BJ (cell line): ENCODE results near the gene ARHGDIA. TPM values are rescaled to one million over a fixed set of nuclear protein-coding genes. Genes with fewer than 3 reads are reported as not detected.

Source experiments
- CTCF ChIA-PET: fragments of 350-600 bp; formaldehyde crosslinking; extraction: SDS; loops from one replicate; lab custom pipeline; 2021; ENCODE audit warnings: antibody characterized with exemption, inconsistent platforms; lab: Yijun Ruan, JAX
- POLR2A ChIA-PET: fragments of 300-600 bp; sonication (Branson Sonifier 250); formaldehyde crosslinking; extraction: SDS; loops from one replicate; lab custom pipeline; 2021; ENCODE audit warnings: antibody characterized with exemption; lab: Charles Lee
- DNase-seq: peaks from one replicate; pipeline ENCODE4 v3.0.0-alpha.2; 2011; ENCODE audit warnings: low read depth
- H3K27me3 ChIP-seq: 2 replicates; pipeline ENCODE4 v1.6.0; 2011; ENCODE audit warnings: low read length; ENCODE audit not compliant: control insufficient read depth, insufficient read depth
- H3K36me3 ChIP-seq: 2 replicates; pipeline ENCODE4 v1.5.1; 2011; ENCODE audit warnings: low read length; ENCODE audit not compliant: control insufficient read depth, insufficient read depth
- H3K4me3 ChIP-seq: 2 replicates; pipeline ENCODE4 v1.5.1; 2011; ENCODE audit warnings: low read depth, mild to moderate bottlenecking, control low read depth, low read length
- polyA plus RNA-seq: library from polyadenylated mRNA; depleted of rRNA; stranded (reverse); fragments of >200 nt; gene quantifications from 2 replicates; pipeline ENCODE4 v1.2.3, GENCODE V29; 2011
- TF ChIP-seq, protein P1 (sequence below): IDR thresholded peaks from 2 replicates; pipeline ENCODE4 v1.5.1; 2011; ENCODE audit warnings: low read depth, mild to moderate bottlenecking, control low read depth, inconsistent platforms, low read length, moderate library complexity; ENCODE audit not compliant: insufficient read depth

The ARHGDIA gene
- polyA plus RNA-seq, 1 experiment: 163 TPM

DNA sequence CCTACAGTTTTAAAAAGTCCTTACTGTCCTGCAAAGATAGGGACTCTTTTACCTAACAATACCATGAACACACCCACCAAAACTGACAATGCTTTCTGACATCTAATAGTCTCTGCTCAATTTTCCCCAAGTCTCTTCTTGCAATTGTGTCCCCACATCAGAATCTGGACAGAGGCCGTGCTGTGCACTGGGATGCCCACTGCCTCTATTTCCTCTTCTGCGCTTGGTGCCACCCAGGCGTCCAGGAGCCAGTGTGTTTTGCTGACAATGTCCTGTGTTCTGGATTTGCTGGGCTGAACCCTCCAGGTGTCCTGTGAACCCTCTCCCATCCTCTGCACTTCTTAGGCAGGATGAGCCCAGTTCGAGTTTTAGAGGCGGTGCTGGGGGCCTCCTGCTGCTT, 6.4 kb upstream of the ARHGDIA start:
- no peak overlapping the region for H3K4me3 ChIP-seq
- TF ChIP-seq, protein P1, sequence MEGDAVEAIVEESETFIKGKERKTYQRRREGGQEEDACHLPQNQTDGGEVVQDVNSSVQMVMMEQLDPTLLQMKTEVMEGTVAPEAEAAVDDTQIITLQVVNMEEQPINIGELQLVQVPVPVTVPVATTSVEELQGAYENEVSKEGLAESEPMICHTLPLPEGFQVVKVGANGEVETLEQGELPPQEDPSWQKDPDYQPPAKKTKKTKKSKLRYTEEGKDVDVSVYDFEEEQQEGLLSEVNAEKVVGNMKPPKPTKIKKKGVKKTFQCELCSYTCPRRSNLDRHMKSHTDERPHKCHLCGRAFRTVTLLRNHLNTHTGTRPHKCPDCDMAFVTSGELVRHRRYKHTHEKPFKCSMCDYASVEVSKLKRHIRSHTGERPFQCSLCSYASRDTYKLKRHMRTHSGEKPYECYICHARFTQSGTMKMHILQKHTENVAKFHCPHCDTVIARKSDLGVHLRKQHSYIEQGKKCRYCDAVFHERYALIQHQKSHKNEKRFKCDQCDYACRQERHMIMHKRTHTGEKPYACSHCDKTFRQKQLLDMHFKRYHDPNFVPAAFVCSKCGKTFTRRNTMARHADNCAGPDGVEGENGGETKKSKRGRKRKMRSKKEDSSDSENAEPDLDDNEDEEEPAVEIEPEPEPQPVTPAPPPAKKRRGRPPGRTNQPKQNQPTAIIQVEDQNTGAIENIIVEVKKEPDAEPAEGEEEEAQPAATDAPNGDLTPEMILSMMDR: no peak
- CTCF ChIA-PET: interaction anchor here (0.7 kb wide), 1 partner anchor 82 kb away, joined by 3 read pairs; no protein-coding TSS in a partner anchor
- no peak for DNase-seq
- POLR2A ChIA-PET: no interaction called here
- no peaks in the 10 kb centered on the region for H3K27me3 ChIP-seq
- 0 out of 2 replicates have a peak, but pooled peaks cover 5% of the 10 kb centered on the region for H3K36me3 ChIP-seq

DNA sequence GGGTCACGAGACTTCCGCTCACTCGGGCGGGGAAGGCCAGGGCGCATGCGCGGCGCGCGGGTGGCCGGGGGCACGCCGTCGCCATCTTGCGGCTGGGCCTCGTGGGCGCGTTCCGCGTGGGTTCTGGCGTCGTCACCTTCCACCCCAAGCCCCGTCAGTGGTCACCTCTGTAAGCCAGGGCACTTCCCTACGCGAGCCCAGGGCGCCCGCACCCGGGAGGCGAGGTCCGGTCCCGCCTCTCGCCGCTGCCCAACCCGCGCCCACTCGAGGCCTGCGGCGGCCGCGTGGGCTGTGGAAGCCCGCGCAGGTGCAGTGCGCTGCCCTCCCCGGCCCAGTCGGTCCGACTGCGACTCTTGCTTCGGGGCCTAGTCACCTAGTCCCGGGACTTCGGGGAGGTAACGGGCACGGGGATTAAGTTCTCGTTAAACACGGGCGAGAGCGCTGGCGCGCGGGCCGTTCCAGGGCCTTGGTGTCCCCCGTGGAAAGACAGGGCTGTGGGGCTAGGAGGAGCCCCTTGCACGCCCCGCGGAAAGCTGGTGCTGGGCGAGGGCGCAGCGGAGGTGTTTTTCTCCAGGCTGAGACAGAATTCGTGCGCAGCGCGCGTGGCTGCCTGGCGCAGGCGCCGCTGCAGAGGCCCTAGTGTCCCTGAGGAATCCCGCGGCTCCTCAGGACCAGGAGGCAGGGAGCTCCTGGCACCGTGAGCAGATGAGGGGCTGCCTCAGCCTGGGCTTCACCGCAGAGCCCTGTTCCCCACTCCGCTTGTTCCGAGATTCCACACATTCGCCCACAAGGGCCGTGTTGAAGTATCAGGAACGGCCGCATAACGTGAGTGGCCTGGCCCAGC, 472 bp upstream of the ARHGDIA start:
- Histone ChIP-seq H3K27me3 (no peaks in the 10 kb centered on the region), H3K36me3 (peaks cover 20% of the 10 kb centered on the region), H3K4me3 (peak overlapping the region; percentile 55)
- ChIA-PET POLR2A (interaction anchor here (0.6 kb wide), 1 partner anchor 12 kb away, joined by 5 read pairs; no protein-coding TSS in a partner anchor), CTCF (interaction anchor here (0.8 to 1.3 kb wide), 2 partner anchors 14 to 319 kb away, joined by 3 read pairs; partner anchors contain the start of gene FAAP100)
- no peak for DNase-seq
- TF ChIP-seq, protein P1: peak; percentile 20; the same call in 1 of the 2 replicates

DNA sequence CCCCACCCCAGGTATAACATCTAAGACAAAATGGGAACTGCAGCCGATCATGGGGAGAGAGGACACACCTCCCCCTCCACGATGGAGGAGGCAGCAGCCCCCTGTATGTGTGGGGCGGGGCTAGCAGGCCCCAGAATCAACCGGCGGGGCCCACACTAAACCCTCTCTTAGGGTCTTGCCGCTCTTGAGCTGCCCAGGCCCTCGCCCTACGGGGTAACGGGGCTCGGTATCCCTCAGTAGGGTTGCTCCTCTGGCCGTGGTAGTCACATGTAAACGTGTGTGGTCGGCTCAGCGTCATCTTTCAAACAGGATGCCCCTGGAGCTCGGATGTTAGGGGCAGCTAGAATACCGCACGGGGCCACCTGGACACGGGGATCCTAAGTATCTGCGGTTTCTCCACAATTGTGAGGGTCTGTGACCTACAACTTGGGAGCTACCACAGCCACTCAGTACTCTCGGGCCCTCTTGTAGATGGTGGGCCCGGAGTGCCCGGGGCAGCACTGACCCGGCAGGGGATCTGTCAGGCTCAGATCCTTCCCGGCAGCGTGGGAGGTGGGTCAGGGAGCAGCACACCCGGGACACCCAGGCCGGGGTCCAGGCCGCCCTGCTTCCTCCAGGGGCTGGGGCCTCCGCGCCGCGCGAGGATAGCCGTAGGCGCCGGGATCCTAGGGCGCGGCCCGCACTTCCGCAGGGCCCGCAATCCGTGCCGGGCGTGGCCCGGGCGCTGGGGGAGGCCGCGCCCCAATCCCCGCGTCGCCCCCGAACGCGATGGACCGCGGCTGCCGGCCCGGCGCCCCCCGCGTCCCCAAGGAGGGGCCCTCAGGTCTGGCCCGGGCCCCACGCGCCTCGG, 781 bp downstream of the ARHGDIA start:
- Histone ChIP-seq H3K36me3 (peaks cover 28% of the 10 kb centered on the region), H3K27me3 (no peaks in the 10 kb centered on the region), H3K4me3 (peak overlapping the region; percentile 55)
- CTCF ChIA-PET: interaction anchor here (0.6 to 2.4 kb wide), 11 partner anchors 9 to 318 kb away, joined by 3 to 7 read pairs (median 5); partner anchors contain the start of genes FAAP100 and P4HB
- no peak for DNase-seq
- TF ChIP-seq, protein P1: no peak
- POLR2A ChIA-PET: no interaction called here

DNA sequence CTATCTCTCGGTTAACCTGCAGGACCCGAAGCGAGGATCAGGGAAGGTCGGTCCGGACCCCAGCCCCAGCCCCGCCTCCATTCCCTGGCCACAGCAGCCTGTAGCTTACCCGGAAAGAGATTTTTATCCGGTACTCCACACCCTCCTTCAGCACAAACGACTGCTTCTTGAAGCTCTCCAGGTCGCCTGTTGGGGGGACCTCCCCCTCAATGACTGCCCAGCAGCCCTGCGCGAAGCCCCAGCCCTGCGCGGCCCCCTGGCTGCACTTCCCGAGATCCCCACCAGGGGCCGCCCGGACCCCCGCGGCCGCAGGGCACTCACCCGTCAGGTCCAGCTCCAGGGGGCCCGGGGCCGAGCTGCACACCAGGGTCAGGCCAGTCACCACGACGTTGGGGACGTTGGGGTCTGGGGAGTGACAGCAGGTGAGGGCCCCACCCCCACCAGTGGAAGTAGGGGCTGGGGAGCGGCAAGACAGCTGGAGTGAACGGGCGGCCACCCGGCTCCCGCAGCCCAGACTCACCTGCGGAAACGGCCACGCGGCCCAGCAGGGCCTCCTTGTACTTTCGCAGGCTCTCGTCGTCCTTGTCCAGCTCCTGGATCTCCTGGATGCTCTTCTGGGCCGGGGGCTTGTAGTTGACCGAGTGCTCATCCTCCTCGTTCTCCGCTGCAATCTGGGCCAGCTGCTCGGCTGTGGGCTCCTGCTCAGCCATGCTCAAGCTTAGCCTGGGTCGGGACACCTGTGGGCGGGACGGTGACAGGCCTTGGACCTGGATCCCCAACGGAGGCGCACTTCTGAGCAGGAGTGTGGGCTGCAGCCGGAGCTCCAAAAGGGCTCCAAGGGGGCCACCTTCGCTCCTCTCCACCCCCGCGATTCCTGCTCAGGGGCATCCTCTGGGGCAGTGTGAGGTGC, 1.7 kb downstream of the ARHGDIA start:
- ChIA-PET CTCF (interaction anchor here (0.5 to 2.4 kb wide), 16 partner anchors 8 to 312 kb away, joined by 3 to 7 read pairs (median 4); partner anchors contain the start of gene P4HB), POLR2A (no interaction called here)
- TF ChIP-seq, protein P1: peak; percentile 83
- H3K27me3 ChIP-seq: no peaks in the 10 kb centered on the region
- peaks cover 28% of the 10 kb centered on the region for H3K36me3 ChIP-seq
- DNase-seq: no peak
- H3K4me3 ChIP-seq: peak overlapping the region; percentile 55
